Measurements from ENCODE around the gene PRTFDC1.

PRTFDC1 gene

GRCh38 chr10:24849051-24849450 lies 103.4 kb downstream of the PRTFDC1 start:
- H3K9me3 ChIP-seq (ENCODE audit: control insufficient read depth, low read length): no peaks in the 10 kb centered on the region
- H3K4me3 ChIP-seq (ENCODE audit: low read depth, low read length): no peak overlapping the region
- H3K36me3 ChIP-seq (ENCODE audit: control insufficient read depth, insufficient read depth, low read length): no peaks in the 10 kb centered on the region
- no peak overlapping the region for H3K27ac ChIP-seq
- H2AFZ ChIP-seq: no peak overlapping the region
- no peaks in the 10 kb centered on the region for H3K27me3 ChIP-seq (ENCODE audit: control insufficient read depth, insufficient read depth, low read length)
- peaks cover 3% of the 10 kb centered on the region for H3K4me1 ChIP-seq
- no peaks in the 10 kb centered on the region for H3K79me2 ChIP-seq
- TF ChIP-seq CTCF (IDR thresholded peaks at IDR 0.05): no peak
- H3K9ac ChIP-seq: no peak overlapping the region
- no peak overlapping the region for H3K4me2 ChIP-seq (ENCODE audit: low read length)

GRCh38 chr10:24848195-24848594 lies 104.2 kb downstream of the PRTFDC1 start:
- no peak overlapping the region for H3K4me3 ChIP-seq (ENCODE audit: low read depth, low read length)
- no peaks in the 10 kb centered on the region for H3K4me1 ChIP-seq
- H3K79me2 ChIP-seq: no peaks in the 10 kb centered on the region
- no peak overlapping the region for H3K9ac ChIP-seq
- H3K27ac ChIP-seq: no peak overlapping the region
- no peak overlapping the region for H3K4me2 ChIP-seq (ENCODE audit: low read length)
- TF ChIP-seq CTCF (IDR thresholded peaks at IDR 0.05): no peak
- H2AFZ ChIP-seq: no peak overlapping the region
- H3K27me3 ChIP-seq (ENCODE audit: control insufficient read depth, insufficient read depth, low read length): no peaks in the 10 kb centered on the region
- H3K36me3 ChIP-seq (ENCODE audit: control insufficient read depth, insufficient read depth, low read length): no peaks in the 10 kb centered on the region
- no peaks in the 10 kb centered on the region for H3K9me3 ChIP-seq (ENCODE audit: control insufficient read depth, low read length)

- Histone ChIP-seq H3K36me3 (ENCODE audit: control insufficient read depth, insufficient read depth, low read length) (no peaks in the 10 kb centered on the region), H3K4me3 (ENCODE audit: low read depth, low read length) (no peak overlapping the region), H3K4me2 (ENCODE audit: low read length) (no peak overlapping the region), H3K9ac (no peak overlapping the region), H3K27me3 (ENCODE audit: control insufficient read depth, insufficient read depth, low read length) (no peaks in the 10 kb centered on the region), H3K27ac (no peak overlapping the region), H2AFZ (no peak overlapping the region), H3K9me3 (ENCODE audit: control insufficient read depth, low read length) (no peaks in the 10 kb centered on the region), H3K79me2 (no peaks in the 10 kb centered on the region), H3K4me1 (no peaks in the 10 kb centered on the region)
- TF ChIP-seq CTCF (IDR thresholded peaks at IDR 0.05): no peak
Observed at GRCh38 chr10:24847112-24848070, 105.0 kb downstream of the PRTFDC1 start.

GRCh38 chr10:24844742-24845141 lies 107.7 kb downstream of the PRTFDC1 start:
- H3K9ac ChIP-seq: no peak overlapping the region
- no peaks in the 10 kb centered on the region for H3K27me3 ChIP-seq (ENCODE audit: control insufficient read depth, insufficient read depth, low read length)
- H2AFZ ChIP-seq: no peak overlapping the region
- H3K4me2 ChIP-seq (ENCODE audit: low read length): no peak overlapping the region
- H3K27ac ChIP-seq: no peak overlapping the region
- H3K79me2 ChIP-seq: no peaks in the 10 kb centered on the region
- H3K4me3 ChIP-seq (ENCODE audit: low read depth, low read length): no peak overlapping the region
- no peak for TF ChIP-seq CTCF (IDR thresholded peaks at IDR 0.05)
- H3K36me3 ChIP-seq (ENCODE audit: control insufficient read depth, insufficient read depth, low read length): no peaks in the 10 kb centered on the region
- H3K9me3 ChIP-seq (ENCODE audit: control insufficient read depth, low read length): no peaks in the 10 kb centered on the region
- no peaks in the 10 kb centered on the region for H3K4me1 ChIP-seq

- TF ChIP-seq CTCF (IDR thresholded peaks at IDR 0.05): no peak
- Histone ChIP-seq H3K9me3 (ENCODE audit: control insufficient read depth, low read length) (no peaks in the 10 kb centered on the region), H3K4me3 (ENCODE audit: low read depth, low read length) (no peak overlapping the region), H3K9ac (no peak overlapping the region), H2AFZ (no peak overlapping the region), H3K36me3 (ENCODE audit: control insufficient read depth, insufficient read depth, low read length) (no peaks in the 10 kb centered on the region), H3K27me3 (ENCODE audit: control insufficient read depth, insufficient read depth, low read length) (no peaks in the 10 kb centered on the region), H3K79me2 (no peaks in the 10 kb centered on the region), H3K27ac (no peak overlapping the region), H3K4me1 (no peaks in the 10 kb centered on the region), H3K4me2 (ENCODE audit: low read length) (no peak overlapping the region)
Observed at GRCh38 chr10:24843256-24843655, 109.2 kb downstream of the PRTFDC1 start.
